HG02973 (cell line): ENCODE data around the gene OST4.

ENCODE experiments used
- ATAC-seq: cut with Tn5 transposase; IDR thresholded peaks from one replicate; pipeline ENCODE4 v1.9.1; 2021; ENCODE audit warnings: moderate library complexity; ENCODE audit not compliant: unreplicated experiment

Gene OST4

GRCh38 chr2:27054721-27055120, 16.7 kb downstream of the OST4 start:
- no peak for ATAC-seq

- no peak for ATAC-seq
Observed at GRCh38 chr2:27053776-27054175, 17.7 kb downstream of the OST4 start.

GRCh38 chr2:27053321-27053720, 18.1 kb downstream of the OST4 start:
- ATAC-seq = no peak

- peak; percentile 0 for ATAC-seq
Observed at GRCh38 chr2:27051902-27052645, 19.4 kb downstream of the OST4 start.

- ATAC-seq = peak; percentile 55
Observed at GRCh38 chr2:27050996-27051901, 20.2 kb downstream of the OST4 start, which contains the start of gene AGBL5. AGBL5 (plus strand) TSS chr2:27051668; CDS start chr2:27052959, 1,291 bp downstream.

GRCh38 chr2:27050281-27050995, 21.0 kb downstream of the OST4 start:
- peak; percentile 42 for ATAC-seq

GRCh38 chr2:27049422-27050280, 21.8 kb downstream of the OST4 start:
- peak; percentile 16 for ATAC-seq

- ATAC-seq = no peak
Observed at GRCh38 chr2:27042985-27043634, 28.3 kb downstream of the OST4 start.

GRCh38 chr2:27042159-27042661, 29.2 kb downstream of the OST4 start:
- ATAC-seq = peak; percentile 46

GRCh38 chr2:27041752-27042151, 29.7 kb downstream of the OST4 start:
- ATAC-seq = no peak

- no peak for ATAC-seq
Observed at GRCh38 chr2:27040282-27040681, 31.2 kb downstream of the OST4 start.

- ATAC-seq = no peak
Observed at GRCh38 chr2:27039871-27040270, 31.6 kb downstream of the OST4 start.

- no peak for ATAC-seq
Observed at GRCh38 chr2:27039426-27039825, 32.0 kb downstream of the OST4 start.

- no peak for ATAC-seq
Observed at GRCh38 chr2:27038631-27039339, 32.7 kb downstream of the OST4 start.

GRCh38 chr2:27038012-27038411, 33.4 kb downstream of the OST4 start:
- ATAC-seq = no peak

GRCh38 chr2:27033253-27033852, 38.1 kb downstream of the OST4 start:
- no peak for ATAC-seq

- peak; percentile 91 for ATAC-seq
Observed at GRCh38 chr2:27032495-27033252, 38.8 kb downstream of the OST4 start, which contains the start of gene TMEM214. TMEM214 (plus strand) TSS chr2:27032965; CDS start chr2:27033016, 51 bp downstream.

- ATAC-seq = no peak
Observed at GRCh38 chr2:27029051-27029450, 42.4 kb downstream of the OST4 start.
